ENCODE measurements around the gene VWA3B.
A peak's percentile ranks its signal among the peaks of the same experiment; 100 is the strongest.

Gene VWA3B

GRCh38 chr2:98335271-98335670 lies 248.3 kb downstream of the VWA3B start:
- DNase-seq, result no peak

GRCh38 chr2:98341241-98341640 lies 254.3 kb downstream of the VWA3B start:
- DNase-seq, result no peak

- DNase-seq, result no peak
These were observed 256.3 kb downstream of the VWA3B start for GRCh38 chr2:98343285-98343684.

GRCh38 chr2:98346311-98347236 lies 259.6 kb downstream of the VWA3B start, which contains the start of gene CNGA3:
Gene CNGA3 (plus strand): TSS chr2:98346456. CDS start chr2:98369976, 23,520 bp downstream.
- DNase-seq, result peak in 3 of 14 donors; percentile 10 to 31 (median 30)

DNA sequence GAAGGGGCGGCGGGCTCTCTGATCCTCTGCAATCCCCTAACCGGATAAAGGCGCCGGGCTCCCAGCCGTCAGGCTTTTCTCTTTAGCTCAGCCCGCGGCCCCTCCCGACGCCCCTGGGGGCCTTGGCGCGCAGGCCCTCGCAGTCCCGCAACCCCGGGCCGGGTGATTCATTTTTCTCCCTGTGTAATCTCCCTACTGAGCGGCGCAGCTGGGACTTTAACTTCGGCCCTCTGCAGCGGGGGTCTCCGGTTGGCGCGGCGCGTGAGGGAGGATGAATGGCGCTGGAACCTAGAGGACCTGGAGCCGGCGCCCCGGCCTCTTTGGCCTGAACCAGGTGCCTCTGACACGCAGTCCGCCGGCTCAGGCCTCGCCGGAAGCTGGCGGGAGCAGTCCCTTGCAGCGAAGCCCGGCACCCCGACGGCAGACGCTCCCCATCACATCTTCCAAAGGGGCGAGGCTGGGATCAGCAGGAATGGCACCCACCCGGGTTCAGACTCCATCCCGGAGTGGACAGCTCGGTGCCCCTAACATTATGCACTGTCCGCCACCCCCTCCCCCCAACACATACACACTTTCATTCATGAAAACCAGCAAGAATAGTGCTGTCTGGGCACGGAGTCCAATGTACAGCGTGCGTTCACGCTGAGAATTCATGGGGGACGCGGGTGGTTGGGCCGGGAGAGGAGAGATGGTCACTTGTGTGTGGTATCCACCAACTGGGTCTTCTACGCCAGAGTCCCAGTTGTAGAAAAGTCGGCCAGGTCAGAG lies 260.5 kb downstream of the VWA3B start:
- no peak for DNase-seq

GRCh38 chr2:98348066-98348561 lies 261.1 kb downstream of the VWA3B start:
- DNase-seq, result peak in 1 of 14 donors; percentile 19

DNA sequence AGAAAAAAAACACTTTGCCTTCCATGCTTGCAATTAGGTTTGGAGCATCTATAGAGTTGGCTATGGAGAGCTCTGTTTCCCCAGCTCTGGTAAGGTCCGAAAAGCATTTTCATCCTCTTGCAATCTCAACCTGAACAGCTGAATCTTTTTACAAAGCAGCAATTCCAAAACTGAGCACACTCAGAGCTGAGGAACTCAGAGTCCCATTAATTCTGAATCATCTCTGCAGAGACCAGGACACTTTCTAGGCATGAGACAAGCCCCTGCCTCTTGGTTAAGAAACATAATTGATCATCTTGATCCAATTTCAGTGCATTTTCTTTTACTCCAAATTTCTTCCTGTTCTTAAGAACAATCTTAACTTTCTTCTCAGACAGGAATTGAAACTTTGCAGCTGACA lies 263.4 kb downstream of the VWA3B start:
- DNase-seq, result no peak

DNA sequence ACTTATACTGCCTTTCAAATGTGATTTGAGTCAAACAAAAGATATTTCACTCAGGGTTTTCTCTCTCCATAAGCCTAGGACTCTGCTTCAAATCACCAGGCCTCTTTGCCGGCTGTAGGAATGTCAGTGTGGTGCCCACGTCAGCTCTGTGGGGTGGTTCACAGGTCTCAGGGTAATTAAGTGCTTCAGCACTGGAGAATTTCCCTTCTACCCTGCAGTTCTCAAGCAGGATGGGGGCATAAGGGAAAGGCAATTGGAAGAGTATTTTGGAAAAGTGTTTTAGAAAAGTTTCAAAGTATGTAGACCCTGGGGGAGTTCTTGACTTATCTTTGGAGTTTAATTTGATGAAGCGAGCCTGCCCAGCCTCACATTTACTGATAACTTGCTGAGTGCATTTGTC lies 268.9 kb downstream of the VWA3B start:
- no peak for DNase-seq

GRCh38 chr2:98356729-98357128 lies 269.8 kb downstream of the VWA3B start:
- no peak for DNase-seq

- DNase-seq, result no peak
These were observed 270.9 kb downstream of the VWA3B start for GRCh38 chr2:98357849-98358248.

GRCh38 chr2:98359986-98360385 lies 273.0 kb downstream of the VWA3B start:
- DNase-seq, result no peak

Data from C1 segment of cervical spinal cord (tissue), 14 donors.